NCI-H1105 (cell line): ENCODE measurements around the gene LHFPL2.
"Not testable (repeated sequence)": the region's sequence is repeated elsewhere in the genome, so short reads cannot be mapped to it uniquely, and the experiment has no call there.

ENCODE experiments used
- DNase-seq: peaks from one replicate; lab custom pipeline; 2025; lab: John Stamatoyannopoulos, UW

Gene LHFPL2

DNA sequence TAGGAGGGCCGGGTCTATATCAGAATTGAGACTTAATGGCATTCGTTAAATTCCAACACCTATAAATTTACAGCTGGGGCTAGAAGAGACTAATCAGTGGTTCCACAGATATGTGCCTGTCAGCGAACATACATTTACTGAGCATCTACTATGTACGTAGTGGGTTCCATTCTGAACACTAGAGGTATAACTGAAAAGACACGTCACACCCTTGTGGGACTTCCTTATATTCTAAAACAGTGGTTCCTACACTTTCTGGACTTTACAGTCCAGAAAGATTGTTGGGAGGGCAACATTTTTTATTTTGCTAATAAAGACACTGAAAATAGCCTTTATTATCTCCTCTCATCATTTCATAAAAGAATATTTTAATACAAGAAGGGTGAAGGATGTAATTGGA, 147.7 kb downstream of the LHFPL2 start:
- no peak for DNase-seq

- no peak for DNase-seq
Measured at GRCh38 chr5:78500028-78500427, 148.5 kb downstream of the LHFPL2 start.

DNA sequence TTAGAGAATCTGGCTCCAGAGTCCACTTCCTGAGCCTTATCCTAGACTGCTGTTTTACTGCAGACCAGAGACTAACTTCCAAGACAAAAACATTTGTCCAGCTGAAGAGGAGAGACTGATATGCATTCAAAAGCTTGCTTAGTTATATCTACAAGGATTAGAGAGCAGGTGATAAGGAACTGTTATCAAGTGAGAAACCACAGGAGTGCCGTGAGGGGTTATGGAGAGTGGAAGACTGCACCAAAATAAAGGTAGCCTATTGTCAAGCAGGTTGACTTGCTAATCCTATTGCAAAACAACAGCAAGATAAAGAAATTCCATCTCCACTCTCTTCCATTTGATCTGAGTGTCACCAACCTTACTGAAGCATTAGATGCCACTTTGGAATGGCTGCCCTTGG, 149.1 kb downstream of the LHFPL2 start:
- DNase-seq, result no peak

DNA sequence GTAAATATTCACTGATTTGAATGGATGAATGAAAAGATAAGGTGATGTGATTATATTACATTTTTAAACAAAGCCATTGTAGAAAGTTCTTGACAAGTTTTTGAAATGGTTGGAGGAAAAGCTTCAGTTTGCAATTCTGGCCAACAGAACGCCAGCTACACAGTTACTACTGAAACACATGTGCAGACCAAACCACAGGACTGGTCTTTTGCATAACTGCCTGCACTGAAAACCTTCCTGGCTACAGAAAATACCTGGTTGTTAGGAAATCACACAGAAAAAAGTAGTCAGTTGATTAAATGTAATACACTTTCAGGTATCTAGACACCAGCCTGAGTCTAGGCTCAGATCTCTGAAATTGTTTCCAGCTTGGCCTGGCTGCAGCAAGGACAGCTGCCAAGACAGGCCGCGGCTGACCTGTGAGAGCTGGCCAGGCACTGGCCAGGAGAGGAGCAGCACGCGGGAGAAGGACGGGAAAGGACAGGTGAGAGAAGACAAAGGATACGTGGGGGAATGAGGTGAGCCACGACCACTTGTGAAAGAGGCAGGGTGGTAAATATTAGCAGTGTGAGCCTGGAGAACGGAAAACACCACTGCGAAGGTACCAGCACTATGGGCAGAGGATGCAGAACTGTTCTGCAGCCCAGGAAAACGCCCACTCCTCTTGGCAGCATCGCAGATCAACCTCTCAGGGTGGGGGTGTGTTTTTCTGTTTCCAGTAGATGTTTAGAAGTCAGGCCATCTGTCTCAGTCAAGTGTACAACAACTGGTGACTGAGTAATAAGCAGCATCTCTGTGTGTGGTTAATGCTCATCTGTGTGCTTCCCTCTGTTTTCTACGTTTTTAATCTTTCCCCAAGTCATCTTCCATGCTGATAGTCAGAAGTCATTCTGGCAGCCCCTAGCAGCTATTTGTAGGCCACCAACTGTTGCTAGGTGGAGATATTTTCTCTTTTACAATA, 150.7 kb downstream of the LHFPL2 start:
- DNase-seq, result no peak

GRCh38 chr5:78496373-78496772, 152.2 kb downstream of the LHFPL2 start:
- no peak for DNase-seq

DNA sequence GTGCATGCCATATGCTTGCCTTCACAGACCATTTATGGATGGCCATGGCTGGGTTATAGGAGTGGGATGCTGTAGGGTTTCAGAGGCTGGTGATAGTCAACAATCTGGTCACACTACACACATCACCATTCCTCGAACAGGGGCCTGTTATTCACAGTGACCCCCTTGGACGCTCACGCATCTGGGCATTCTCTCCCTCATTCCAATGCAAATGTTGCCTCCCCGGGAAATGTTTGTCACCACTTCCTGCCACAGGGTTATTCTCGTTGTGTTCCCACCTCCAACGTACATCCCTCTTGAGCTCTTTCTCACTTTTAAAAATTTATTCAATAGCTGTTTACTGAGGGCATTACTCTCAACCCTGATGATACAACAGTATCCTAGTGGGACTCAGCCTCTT, 152.8 kb downstream of the LHFPL2 start:
- DNase-seq, result no peak

DNA sequence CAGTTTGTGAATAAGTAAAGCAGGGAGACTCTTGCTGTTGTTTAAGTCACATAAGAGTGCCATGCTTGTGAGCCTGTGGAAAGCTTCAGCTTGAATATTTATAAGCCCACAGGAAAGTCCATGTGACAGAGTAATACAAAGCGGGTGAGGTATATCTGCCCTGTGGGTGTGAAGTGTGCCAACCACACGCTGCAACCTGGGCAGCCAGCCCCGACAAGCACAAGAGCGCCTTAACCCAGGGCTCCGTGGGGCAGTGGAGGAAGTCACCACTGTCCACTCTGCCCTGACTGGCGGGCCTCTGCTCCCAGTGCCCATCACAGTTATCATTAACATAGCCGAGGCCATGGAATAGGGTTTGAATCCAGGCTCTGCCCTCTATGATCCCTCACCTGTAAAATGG, 155.9 kb downstream of the LHFPL2 start:
- DNase-seq, result no peak

DNA sequence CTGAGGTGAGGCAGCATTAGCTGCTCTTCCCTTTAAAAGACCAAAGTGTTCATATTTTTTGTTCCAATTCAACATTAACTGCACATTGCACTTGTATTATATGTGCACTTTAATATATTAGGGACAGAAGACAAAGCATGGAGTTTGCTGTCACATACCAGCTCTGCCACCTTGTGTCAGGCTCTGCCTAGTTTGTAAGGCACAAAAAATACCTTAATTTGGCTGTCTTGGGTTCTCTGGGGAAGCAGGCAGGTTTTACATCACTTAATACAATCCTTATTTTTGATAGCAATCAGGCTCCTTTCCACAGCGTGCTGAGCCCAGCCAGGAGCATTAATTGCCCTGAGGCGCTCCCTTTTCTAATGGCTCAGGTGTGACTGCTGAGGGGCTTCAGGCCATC, 156.3 kb downstream of the LHFPL2 start:
- DNase-seq, result no peak

- DNase-seq, result no peak
Measured at GRCh38 chr5:78490709-78491485, 157.7 kb downstream of the LHFPL2 start.

- no peak for DNase-seq
Measured at GRCh38 chr5:78487846-78488245, 160.7 kb downstream of the LHFPL2 start.

GRCh38 chr5:78486218-78486617, 162.4 kb downstream of the LHFPL2 start:
- DNase-seq, result no peak

GRCh38 chr5:78483809-78484521, 164.6 kb downstream of the LHFPL2 start:
- DNase-seq, result no peak

DNA sequence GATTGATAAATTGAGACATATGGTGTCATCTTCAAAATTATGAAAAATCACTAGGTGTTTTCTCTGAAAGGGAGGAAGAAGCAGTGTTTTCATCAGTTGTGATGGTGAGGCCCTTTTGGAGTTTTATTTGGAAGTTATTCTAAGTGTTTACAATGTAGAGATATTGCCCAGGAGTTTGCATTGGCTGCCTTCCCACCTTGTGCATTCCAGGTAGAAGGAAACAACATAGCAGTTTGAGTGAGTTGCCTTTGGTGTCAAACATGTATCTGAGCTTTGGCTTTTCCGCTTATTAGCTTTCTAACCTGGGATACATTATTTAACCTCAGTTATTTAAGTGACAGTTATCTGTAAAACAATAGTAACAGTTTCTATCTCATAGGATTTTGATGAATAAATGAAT, 165.6 kb downstream of the LHFPL2 start:
- DNase-seq, result no peak

DNA sequence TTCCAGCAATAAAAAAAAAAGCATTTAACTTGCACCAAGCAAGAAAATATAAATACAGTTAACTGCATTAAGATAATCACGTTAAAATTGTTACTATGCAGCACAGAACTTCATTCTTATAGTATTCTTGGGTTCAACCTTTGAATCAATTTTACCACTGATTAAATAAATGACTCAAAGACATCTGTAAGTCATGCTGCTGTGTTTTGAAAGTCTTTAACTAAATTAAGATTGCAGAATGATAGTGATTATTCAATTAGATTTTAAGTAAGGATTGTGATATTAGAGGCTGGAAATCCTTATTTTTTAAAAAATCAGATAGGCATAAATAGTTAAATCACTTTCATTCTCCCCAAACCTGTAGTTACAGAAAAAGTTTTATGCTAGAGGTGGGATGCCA, 171.8 kb downstream of the LHFPL2 start:
- DNase-seq, result no peak

DNA sequence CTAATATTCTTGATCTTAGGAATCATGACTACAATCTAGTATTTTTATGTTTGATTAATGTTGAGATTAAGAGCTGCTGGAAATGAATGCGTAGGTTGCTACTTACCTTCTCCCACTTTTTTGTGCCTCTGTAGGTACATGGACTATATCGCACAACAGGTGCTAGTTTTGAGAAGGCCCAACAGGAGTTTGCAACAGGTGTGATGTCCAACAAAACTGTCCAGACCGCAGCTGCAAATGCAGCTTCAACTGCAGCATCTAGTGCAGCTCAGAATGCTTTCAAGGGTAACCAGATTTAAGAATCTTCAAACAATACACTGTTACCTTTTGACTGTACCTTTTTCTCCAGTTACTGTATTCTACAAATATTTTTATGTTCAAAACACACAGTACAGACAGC, 173.2 kb downstream of the LHFPL2 start:
- DNase-seq, result no peak

GRCh38 chr5:78473751-78474150, 174.8 kb downstream of the LHFPL2 start:
- DNase-seq, result no peak

- DNase-seq, result no peak
Measured at GRCh38 chr5:78472469-78473106, 176.0 kb downstream of the LHFPL2 start.

DNA sequence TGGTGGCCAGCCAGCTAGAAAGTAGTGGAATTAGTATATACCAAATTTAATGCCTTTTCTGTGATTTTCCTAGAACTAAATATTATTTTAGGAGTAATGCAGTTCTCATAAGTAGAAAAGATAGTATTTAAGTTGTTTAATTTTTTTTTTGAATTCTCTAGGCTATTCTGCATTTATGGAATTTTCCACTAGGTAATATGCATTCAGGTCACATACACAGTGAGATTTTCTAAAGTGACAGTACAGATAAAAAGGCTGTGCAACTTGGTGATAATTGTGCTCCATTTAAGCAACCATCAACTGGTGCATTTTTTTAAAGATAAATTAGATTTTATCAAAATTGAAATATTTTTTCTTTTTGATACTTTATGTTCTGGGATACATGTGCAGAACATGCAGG, 176.7 kb downstream of the LHFPL2 start:
- DNase-seq, result no peak

DNA sequence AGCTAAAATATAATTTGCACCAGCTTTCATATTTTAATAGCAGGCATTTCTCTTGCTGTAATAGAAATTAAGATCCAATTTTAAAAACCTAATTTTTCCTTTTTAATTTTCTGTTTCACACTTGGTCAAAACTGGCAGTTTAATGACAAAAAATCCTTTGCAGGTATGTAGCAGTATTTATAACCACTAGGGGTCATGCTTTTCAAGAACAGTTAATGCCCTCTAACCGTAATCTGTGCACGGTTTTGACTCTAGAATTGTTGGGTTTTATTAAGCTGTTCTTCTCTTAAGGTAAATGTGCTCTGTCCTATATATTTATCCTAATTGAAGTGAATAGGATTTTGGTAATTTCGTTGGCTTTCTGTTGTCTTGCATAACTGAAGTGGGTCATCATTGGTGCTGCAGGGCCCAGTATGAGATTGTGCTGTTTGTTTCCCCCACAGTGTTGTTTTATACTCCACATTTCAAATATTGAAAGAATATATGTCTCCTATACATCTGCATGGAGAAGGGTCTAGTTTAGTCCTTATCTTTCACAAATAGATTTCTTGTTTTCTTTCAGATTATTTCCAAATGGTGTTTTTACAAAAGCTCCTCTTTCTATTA, 180.7 kb downstream of the LHFPL2 start:
- no peak for DNase-seq

DNA sequence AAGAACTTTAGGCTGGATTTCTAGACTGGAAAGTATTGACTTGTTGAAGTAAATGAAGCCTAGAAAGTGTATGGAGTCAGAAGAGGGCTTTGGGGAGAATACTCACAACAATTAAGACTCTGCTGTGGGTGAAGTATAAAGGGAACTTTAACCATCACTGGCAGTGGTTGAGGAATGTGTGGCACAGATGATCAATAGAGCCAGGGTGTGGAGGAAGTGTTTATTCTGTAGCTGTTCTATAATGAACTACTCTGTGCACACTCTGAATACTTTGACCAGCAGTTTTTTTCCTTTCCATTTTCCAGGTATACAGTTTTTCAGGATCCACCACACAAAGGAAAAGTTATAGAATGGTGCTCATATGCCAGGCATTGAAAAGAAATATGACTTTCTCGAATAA, 181.4 kb downstream of the LHFPL2 start:
- no peak for DNase-seq

- no peak for DNase-seq
Measured at GRCh38 chr5:78458843-78459242, 189.7 kb downstream of the LHFPL2 start.

- not testable (repeated sequence) for DNase-seq
Measured at GRCh38 chr5:78457507-78457906, 191.1 kb downstream of the LHFPL2 start.
